Glutamatergic neuron (in vitro differentiated cells): ENCODE measurements around the gene NKIRAS1. TPM values are rescaled to one million over a fixed set of nuclear protein-coding genes. Genes with fewer than 3 reads are reported as not detected.
"Not testable (repeated sequence)": the region's sequence is repeated elsewhere in the genome, so short reads cannot be mapped to it uniquely, and the experiment has no call there.

Source experiments
- DNase-seq: peaks from one replicate; pipeline ENCODE4 v3.0.0; 2022
- H3K27ac Mint-ChIP-seq: one replicate; pipeline ENCODE4 v1.8.0; 2020; ENCODE audit warnings: mild to moderate bottlenecking, mixed read lengths, inconsistent platforms; ENCODE audit not compliant: unreplicated experiment
- H3K27me3 Mint-ChIP-seq: one replicate; pipeline ENCODE4 v1.8.0; 2020; ENCODE audit warnings: mild to moderate bottlenecking, moderate library complexity, mixed read lengths, inconsistent platforms; ENCODE audit not compliant: unreplicated experiment
- H3K36me3 Mint-ChIP-seq: one replicate; pipeline ENCODE4 v1.8.0; 2020; ENCODE audit warnings: mild to moderate bottlenecking, mixed read lengths, inconsistent platforms; ENCODE audit not compliant: unreplicated experiment
- H3K4me1 Mint-ChIP-seq: one replicate; pipeline ENCODE4 v1.8.0; 2020; ENCODE audit warnings: mild to moderate bottlenecking, low read depth, mixed read lengths, inconsistent platforms; ENCODE audit not compliant: unreplicated experiment
- H3K4me3 Mint-ChIP-seq: one replicate; pipeline ENCODE4 v1.8.0; 2020; ENCODE audit warnings: mild to moderate bottlenecking, mixed read lengths, inconsistent platforms; ENCODE audit not compliant: unreplicated experiment
- H3K9me3 Mint-ChIP-seq: one replicate; pipeline ENCODE4 v1.8.0; 2020; ENCODE audit warnings: mild to moderate bottlenecking, moderate library complexity, mixed read lengths, inconsistent platforms; ENCODE audit not compliant: unreplicated experiment
- total RNA-seq: library from RNA; stranded (reverse); fragmentation: NEBNext Ultra II Directional; extraction: Animal tissue kit (Norgen Biotek cat#: 25700); gene quantifications from one replicate; pipeline ENCODE4 v1.2.1, GENCODE V29; 2021; ENCODE audit not compliant: unreplicated experiment
- TF ChIP-seq, protein P1 (sequence below): fragments of 200-600 bp; sonication (generic); IDR thresholded peaks from one replicate; pipeline ENCODE4 v1.5.0; 2021; ENCODE audit not compliant: partially characterized antibody, unreplicated experiment

Gene NKIRAS1
- total RNA-seq, 1 donor from 2014 or later, result 12.6 TPM

- no peak overlapping the region for H3K27ac Mint-ChIP-seq
- peaks cover 4% of the 10 kb centered on the region for H3K36me3 Mint-ChIP-seq
- H3K4me1 Mint-ChIP-seq, result no peaks in the 10 kb centered on the region
- H3K9me3 Mint-ChIP-seq, result no peaks in the 10 kb centered on the region
- no peak overlapping the region for H3K4me3 Mint-ChIP-seq
- DNase-seq, result no peak
- TF ChIP-seq, protein P1, sequence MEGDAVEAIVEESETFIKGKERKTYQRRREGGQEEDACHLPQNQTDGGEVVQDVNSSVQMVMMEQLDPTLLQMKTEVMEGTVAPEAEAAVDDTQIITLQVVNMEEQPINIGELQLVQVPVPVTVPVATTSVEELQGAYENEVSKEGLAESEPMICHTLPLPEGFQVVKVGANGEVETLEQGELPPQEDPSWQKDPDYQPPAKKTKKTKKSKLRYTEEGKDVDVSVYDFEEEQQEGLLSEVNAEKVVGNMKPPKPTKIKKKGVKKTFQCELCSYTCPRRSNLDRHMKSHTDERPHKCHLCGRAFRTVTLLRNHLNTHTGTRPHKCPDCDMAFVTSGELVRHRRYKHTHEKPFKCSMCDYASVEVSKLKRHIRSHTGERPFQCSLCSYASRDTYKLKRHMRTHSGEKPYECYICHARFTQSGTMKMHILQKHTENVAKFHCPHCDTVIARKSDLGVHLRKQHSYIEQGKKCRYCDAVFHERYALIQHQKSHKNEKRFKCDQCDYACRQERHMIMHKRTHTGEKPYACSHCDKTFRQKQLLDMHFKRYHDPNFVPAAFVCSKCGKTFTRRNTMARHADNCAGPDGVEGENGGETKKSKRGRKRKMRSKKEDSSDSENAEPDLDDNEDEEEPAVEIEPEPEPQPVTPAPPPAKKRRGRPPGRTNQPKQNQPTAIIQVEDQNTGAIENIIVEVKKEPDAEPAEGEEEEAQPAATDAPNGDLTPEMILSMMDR, result no peak
- no peaks in the 10 kb centered on the region for H3K27me3 Mint-ChIP-seq
Observed at GRCh38 chr3:23886311-23886710, 30.5 kb downstream of the NKIRAS1 start.

GRCh38 chr3:23885210-23885609 lies 31.6 kb downstream of the NKIRAS1 start:
- H3K9me3 Mint-ChIP-seq, result no peaks in the 10 kb centered on the region
- TF ChIP-seq, protein P1, result no peak
- DNase-seq, result no peak
- peaks cover 6% of the 10 kb centered on the region for H3K36me3 Mint-ChIP-seq
- H3K4me1 Mint-ChIP-seq, result no peaks in the 10 kb centered on the region
- no peak overlapping the region for H3K27ac Mint-ChIP-seq
- H3K27me3 Mint-ChIP-seq, result no peaks in the 10 kb centered on the region
- no peak overlapping the region for H3K4me3 Mint-ChIP-seq

DNA sequence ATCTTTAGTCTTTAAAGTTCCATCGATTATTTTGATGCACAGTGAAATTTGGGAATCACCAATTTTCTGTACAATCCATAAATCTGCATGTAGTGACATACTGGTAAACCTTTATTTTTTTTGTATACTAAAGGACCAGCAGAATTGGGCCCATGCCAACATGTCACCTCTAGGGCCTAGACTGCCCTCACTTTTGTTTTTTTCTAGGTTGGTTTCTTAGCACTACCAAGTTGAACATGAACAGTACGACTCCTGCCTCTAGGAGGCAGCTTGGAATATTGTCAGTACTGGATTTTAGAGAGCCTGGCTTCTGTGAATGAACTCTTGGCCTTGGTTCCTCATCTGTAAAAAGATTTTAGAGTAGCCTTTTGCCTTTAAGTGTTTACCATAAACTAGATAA lies 32.3 kb downstream of the NKIRAS1 start:
- Mint-ChIP-seq H3K4me3 (no peak overlapping the region), H3K4me1 (no peaks in the 10 kb centered on the region), H3K36me3 (peaks cover 6% of the 10 kb centered on the region), H3K9me3 (no peaks in the 10 kb centered on the region), H3K27me3 (no peaks in the 10 kb centered on the region), H3K27ac (no peak overlapping the region)
- no peak for DNase-seq
- TF ChIP-seq, protein P1, result no peak

DNA sequence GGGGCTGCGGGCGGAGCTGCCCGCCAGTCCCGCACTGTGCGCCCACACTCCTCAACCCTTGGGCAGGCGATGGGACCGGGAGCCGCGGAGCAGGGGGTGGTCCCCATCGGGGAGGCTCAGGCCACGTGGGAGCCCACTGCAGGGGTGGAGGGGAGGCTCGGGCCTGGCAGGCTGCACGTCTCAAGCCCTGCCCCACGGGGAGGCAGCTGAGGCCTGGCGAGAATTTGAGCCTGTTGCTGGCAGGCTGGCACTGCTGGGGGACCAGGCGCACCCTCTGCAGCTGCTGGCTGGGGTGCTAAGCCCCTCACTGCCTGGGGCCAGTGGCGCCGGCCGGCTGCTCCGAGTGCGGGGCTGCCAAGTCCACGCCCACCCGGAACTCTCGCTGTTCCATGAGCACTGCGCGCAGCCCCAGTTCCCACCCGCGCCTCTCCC lies 34.3 kb downstream of the NKIRAS1 start:
- Mint-ChIP-seq H3K4me1 (no peaks in the 10 kb centered on the region), H3K9me3 (no peaks in the 10 kb centered on the region), H3K36me3 (peaks cover 6% of the 10 kb centered on the region), H3K27ac (no peak overlapping the region), H3K27me3 (peaks cover 1% of the 10 kb centered on the region), H3K4me3 (no peak overlapping the region)
- no peak for DNase-seq
- TF ChIP-seq, protein P1, result no peak

DNA sequence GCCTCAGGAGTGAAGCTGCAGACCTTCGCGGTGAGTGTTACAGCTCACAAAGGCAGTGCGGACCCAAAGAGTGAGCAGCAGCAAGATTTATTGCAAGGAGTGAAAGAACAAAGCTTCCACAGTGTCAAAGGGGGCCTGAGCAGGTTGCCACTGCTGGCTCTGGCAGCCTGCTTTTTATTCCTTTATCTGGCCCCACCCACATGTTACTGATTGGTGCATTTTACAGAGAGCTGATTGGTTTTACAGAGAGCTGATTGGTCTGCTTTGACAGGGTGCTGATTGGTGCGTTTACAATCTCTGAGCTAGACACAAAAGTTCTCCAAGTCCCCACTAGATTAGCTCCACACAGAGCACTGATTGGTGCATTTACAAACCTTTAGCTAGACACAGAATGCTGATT lies 34.8 kb downstream of the NKIRAS1 start:
- not testable (repeated sequence) for H3K36me3 Mint-ChIP-seq

More for the DNA sequence above, 34.8 kb downstream of the NKIRAS1 start:
- not testable (repeated sequence) for H3K27ac Mint-ChIP-seq, DNase-seq, H3K4me1 Mint-ChIP-seq, H3K9me3 Mint-ChIP-seq, H3K4me3 Mint-ChIP-seq, H3K27me3 Mint-ChIP-seq
